Left ventricle myocardium superior (tissue), 1 donor: ENCODE results near the gene BOD1L1. TPM values are rescaled to one million over a fixed set of nuclear protein-coding genes. Genes with fewer than 3 reads are reported as not detected.
"Not testable (repeated sequence)": the region's sequence is repeated elsewhere in the genome, so short reads cannot be mapped to it uniquely, and the experiment has no call there.

ENCODE experiments used
- ATAC-seq: fragments of 200-7000 bp; cut with Tn5 transposase; one replicate; pipeline ENCODE4 v1.9.1; 2020; ENCODE audit warnings: mild to moderate bottlenecking, moderate library complexity
- DNase-seq: peaks from one replicate; pipeline ENCODE4 v3.0.0-alpha.2; 2020
- intact Hi-C: fragments of 100-400 bp; cut with micrococcal nuclease; formaldehyde crosslinking; loops from one replicate; pipeline ENCODE4 v1.11.0; 2022
- total RNA-seq: library from RNA; stranded (reverse); fragmentation: NEBNext Ultra II Directional; extraction: Animal tissue kit (Norgen Biotek cat#: 25700); gene quantifications from one replicate; pipeline ENCODE4 v1.2.1, GENCODE V29; 2021
- donor health status: DM: no; HTN: yes; CAD: no; lungs with severe emphysema.

BOD1L1 gene
- total RNA-seq, 1 donor from 2014 or later = 19.0 TPM

DNA sequence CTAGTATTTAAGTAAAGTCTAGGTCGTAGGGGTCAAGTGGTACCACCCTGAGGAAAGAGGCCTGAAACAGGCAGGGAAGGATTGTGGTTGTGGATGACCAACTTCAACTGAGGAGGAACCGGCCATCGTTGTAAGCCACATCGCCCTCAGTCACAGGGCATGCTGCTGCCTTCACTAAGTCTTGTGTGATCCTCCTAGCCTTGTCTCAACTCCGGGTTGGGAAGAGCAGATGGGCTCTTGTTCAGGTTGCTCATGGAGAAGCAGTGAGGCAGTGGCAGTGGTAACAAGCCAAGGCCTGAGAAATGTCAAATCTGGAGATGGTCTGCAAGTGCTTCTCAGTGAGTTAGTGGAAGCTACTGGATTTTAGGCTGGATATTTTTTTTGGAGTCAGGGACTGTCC is 60.4 kb downstream of the BOD1L1 start:
- intact Hi-C loops = no loop called here
- ATAC-seq (no peak), DNase-seq (no peak)

GRCh38 chr4:13562876-13563275 is 64.6 kb downstream of the BOD1L1 start:
- ATAC-seq = no peak

GRCh38 chr4:13561673-13562072 is 65.9 kb downstream of the BOD1L1 start:
- ATAC-seq (no peak), DNase-seq (no peak)
- intact Hi-C loops = no loop called here

More at GRCh38 chr4:13562876-13563275, 64.6 kb downstream of the BOD1L1 start:
- DNase-seq = no peak
- intact Hi-C loops = no loop called here

DNA sequence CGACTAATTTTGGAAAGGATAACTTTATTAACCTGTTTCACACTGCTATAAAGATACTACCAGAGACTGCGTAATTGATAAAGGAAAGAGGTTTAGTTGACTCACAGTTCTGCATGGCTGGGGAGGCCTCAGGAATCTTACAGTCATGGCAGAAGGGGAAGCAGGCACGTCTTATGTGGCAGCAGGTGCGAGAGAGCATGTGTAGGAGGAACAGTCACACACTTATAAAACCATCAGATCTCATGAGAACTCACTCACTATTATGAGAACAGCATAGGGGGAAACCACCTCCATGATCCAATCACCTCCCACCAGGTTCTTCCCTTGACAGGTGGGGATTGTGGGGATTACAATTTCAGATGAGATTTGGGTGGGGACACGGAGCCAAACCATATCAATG is 67.4 kb downstream of the BOD1L1 start:
- ATAC-seq, DNase-seq, intact Hi-C loops: not testable (repeated sequence)

DNA sequence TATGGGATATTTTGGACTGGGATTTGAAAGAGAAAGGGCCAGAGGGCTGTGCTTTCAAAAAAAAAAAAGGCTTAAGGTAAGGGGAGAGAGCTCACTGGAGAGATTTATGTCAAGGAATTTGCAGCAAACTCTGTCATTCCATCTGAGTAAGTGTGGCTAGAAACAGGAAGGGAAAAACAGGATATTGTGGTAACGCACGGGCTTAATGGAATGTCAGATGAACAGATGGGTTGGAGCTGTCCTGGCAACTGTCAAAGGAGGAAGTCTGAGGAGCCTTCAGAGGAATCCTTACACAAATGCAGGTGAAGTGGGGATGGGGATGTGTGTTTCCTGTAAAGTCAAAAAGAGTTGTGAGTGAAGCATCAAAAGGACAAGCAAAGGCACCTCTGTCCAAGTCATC is 68.1 kb downstream of the BOD1L1 start:
- intact Hi-C loops = no loop called here
- DNase-seq (no peak), ATAC-seq (no peak)

DNA sequence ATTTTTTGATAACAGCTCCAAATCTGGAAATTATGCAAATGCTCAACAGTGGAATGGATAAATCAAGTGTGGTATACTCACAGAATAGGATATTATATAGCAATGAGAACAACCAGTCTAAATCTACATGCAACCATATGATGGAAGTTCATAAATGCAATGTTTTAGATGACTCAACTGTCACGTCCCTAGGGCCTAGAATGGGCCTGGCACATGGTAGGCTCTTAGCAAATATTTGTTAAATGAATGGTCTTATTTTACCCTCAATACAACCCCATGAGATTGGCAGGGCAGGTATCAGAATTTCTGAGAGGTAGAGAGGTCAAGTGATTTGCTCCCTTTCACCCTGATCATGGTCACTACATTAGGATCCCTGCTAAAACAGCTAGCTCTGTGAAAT is 68.6 kb downstream of the BOD1L1 start:
- intact Hi-C loops = no loop called here
- DNase-seq (no peak), ATAC-seq (no peak)

DNA sequence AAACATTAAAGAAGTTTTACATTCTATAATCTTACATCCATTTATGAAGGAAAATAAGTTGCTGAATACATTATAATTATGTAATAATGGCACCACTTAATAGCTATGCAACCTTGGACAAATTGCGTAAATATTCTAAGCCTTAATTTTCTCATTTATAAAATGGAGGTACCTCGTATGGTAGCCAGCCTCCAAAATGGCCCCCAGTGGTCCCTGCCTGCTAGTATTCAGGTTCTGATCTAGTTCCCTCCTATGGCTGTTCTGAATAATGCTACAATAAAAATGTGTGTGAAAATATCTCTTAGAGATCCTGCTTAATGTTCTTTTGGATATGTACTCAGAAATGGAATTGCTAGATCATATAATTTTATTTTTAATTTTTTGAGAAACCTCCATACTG is 72.2 kb downstream of the BOD1L1 start:
- DNase-seq (no peak), ATAC-seq (no peak)
- intact Hi-C loops = no loop called here

GRCh38 chr4:13553081-13553480 is 74.4 kb downstream of the BOD1L1 start:
- ATAC-seq (no peak), DNase-seq (no peak)
- intact Hi-C loops = no loop called here

- DNase-seq = peak; percentile 90
- peak; percentile 78 for ATAC-seq
- intact Hi-C loops = loop anchor here (2.0 to 5.0 kb wide), 2 partner anchors 696 to 822 kb away; no protein-coding TSS in a partner anchor
Observed at GRCh38 chr4:13548984-13549546, 78.5 kb downstream of the BOD1L1 start.

- DNase-seq = no peak
- intact Hi-C loops = loop anchor here (2.0 to 5.0 kb wide), 2 partner anchors 696 to 821 kb away; no protein-coding TSS in a partner anchor
- ATAC-seq = no peak
Observed at GRCh38 chr4:13548059-13548983, 79.2 kb downstream of the BOD1L1 start.

GRCh38 chr4:13547485-13548041 is 80.0 kb downstream of the BOD1L1 start:
- DNase-seq (no peak), ATAC-seq (no peak)
- intact Hi-C loops = loop anchor here (2.0 to 5.0 kb wide), 2 partner anchors 695 to 820 kb away; no protein-coding TSS in a partner anchor

DNA sequence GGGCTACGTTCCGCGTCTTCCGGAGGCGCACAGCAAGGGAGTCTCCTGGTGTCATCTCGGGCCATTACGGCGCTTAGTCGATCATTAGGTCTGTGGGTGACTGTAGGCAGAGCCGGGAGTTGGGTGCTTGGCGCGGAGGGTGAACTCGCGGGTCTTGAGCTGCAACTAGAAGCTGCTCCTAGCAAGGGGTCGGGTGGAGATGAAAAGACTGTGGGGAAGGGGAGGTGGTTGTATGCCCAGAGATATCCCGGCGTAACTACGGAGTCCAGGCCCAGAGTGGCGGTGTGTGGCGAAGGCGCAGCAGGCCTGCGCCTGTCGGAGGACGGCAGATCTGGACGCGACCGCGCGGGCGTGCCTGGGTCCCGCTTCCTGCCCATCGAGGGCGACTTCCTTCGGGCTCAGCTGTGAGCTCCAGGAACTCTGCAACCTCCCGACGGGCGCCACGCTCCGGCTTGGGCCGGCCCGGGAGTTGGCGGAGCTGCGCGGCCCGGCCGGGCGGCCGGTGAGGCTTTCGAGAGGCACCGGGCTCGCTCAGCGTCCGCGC is 80.5 kb downstream of the BOD1L1 start:
- DNase-seq (peak; percentile 42), ATAC-seq (no peak)
- intact Hi-C loops = loop anchor here (5.0 kb wide), 1 partner anchor 820 kb away; no protein-coding TSS in a partner anchor

DNA sequence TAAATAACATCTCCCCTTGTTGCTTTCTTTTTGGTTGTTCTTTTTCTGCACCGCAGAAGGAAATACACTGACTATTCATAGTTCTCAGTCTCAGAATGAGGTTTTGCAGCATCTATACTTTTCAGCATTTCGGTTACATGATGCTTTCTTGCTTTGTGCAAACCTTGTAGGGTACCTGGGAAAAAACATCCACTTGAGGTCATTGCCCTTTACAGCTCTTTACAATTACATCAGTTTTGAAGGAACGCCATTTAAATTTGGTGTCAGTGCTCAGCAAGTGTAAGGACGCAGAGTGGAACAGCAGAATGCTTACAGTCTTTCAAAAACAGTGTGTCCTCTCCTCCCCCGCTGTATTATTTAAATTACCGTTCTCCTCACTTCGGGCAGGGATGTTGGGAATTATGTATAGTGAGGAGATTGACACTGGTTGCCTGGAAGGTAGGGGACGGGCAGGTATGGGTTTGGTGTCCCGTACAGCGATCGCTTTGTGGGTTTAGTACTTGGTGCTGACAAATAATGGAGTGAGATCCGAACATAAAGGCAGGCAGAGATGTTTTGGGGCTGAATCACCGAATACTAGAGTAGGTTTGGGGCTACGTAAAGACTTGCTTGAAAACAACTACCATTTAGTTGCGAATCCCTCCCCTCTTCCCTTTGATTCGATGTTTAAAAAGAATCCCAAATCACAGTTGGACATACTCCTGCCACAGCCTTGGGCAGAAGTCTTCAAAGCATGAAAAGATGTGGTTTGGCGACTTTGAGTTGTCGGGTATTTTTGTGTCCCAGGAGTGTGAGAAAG is 81.2 kb downstream of the BOD1L1 start:
- ATAC-seq = no peak
- no peak for DNase-seq

GRCh38 chr4:13545394-13545808 is 82.1 kb downstream of the BOD1L1 start:
- ATAC-seq (no peak), DNase-seq (no peak)
- intact Hi-C loops = loop anchor here (5.0 kb wide), 1 partner anchor 818 kb away; no protein-coding TSS in a partner anchor

More for the DNA sequence above, 81.2 kb downstream of the BOD1L1 start:
- intact Hi-C loops = loop anchor here (5.0 kb wide), 1 partner anchor 819 kb away; no protein-coding TSS in a partner anchor

GRCh38 chr4:13544606-13545393 is 82.7 kb downstream of the BOD1L1 start:
- ATAC-seq = peak; percentile 77
- DNase-seq = peak; percentile 73
- intact Hi-C loops = loop anchor here (5.0 kb wide), 1 partner anchor 817 kb away; no protein-coding TSS in a partner anchor

- intact Hi-C loops = no loop called here
- peak; percentile 37 for DNase-seq
- peak; percentile 61 for ATAC-seq
Observed at GRCh38 chr4:13543839-13544605, 83.5 kb downstream of the BOD1L1 start, which contains the start of gene NKX3-2. Gene NKX3-2, minus strand, starts transcription at chr4:13544508. Its CDS starts 94 bp downstream, at chr4:13544414.
